T-cell (primary cell): Measurements from ENCODE around the gene GNAS. TPM values are rescaled to one million over a fixed set of nuclear protein-coding genes. Genes with fewer than 3 reads are reported as not detected.

Experiments
- ATAC-seq, 4 experiments: fragments of 200-7000 bp in 3 of 4; fragments of 150-1000 bp in 1 of 4; cut with Tn5 transposase; replicated peaks in 1 of 4; 1 replicate in 3 of 4; 2 replicates in 1 of 4; pipeline ENCODE4 v1.10.0; 2021; ENCODE audit warnings: moderate library complexity in 3 of 4, mild to moderate bottlenecking in 2 of 4, moderate number of reproducible peaks in 1 of 4
- CTCF ChIA-PET, 2 donors: fragments of 300-600 bp; sonication (Branson Sonifier 250); formaldehyde crosslinking; loops; one replicate each; lab custom pipeline; 2022; ENCODE audit warnings: antibody characterized with exemption in 2 of 2; lab: Charles Lee
- POLR2A ChIA-PET, 2 donors: fragments of 300-600 bp; sonication (Branson Sonifier 250); formaldehyde crosslinking; loops; one replicate each; lab custom pipeline; 2022; ENCODE audit warnings: antibody characterized with exemption in 2 of 2; lab: Charles Lee
- DNase-seq, 35 experiments: peaks; one replicate each; pipeline versions ENCODE4 v3.0.0 to v3.0.0-alpha.2; 2013 to 2023
- H3K27ac ChIP-seq: one replicate; pipeline ENCODE4 v1.5.1; 2013; ENCODE audit warnings: low read length
- H3K27me3 ChIP-seq, 2 experiments: replicated peaks in 1 of 2; 1 replicate in 1 of 2; 2 replicates in 1 of 2; pipeline versions ENCODE4 v1.6.1 to v1.7.0; 2013; ENCODE audit warnings: low read length in 1 of 2, mixed read lengths in 1 of 2; ENCODE audit not compliant: control insufficient read depth in 2 of 2, insufficient read depth in 2 of 2; ENCODE audit errors: extremely low read depth in 1 of 2
- H3K36me3 ChIP-seq, 2 donors: 1 replicate in 1 of 2; 2 replicates in 1 of 2; pipeline versions ENCODE4 v1.6.1 to v1.7.0; 2013; ENCODE audit warnings: low read length in 1 of 2; ENCODE audit not compliant: control insufficient read depth in 2 of 2, insufficient read depth in 1 of 2; ENCODE audit errors: extremely low read depth in 1 of 2
- H3K4me1 ChIP-seq, 2 experiments: 1 replicate in 1 of 2; 2 replicates in 1 of 2; pipeline versions ENCODE4 v1.6.1 to v1.7.0; 2013; ENCODE audit warnings: low read length in 2 of 2, mixed read lengths in 1 of 2; ENCODE audit not compliant: insufficient read depth in 2 of 2, control insufficient read depth in 1 of 2; ENCODE audit errors: extremely low read depth in 1 of 2
- H3K4me3 ChIP-seq, 2 donors: 1 replicate in 1 of 2; 2 replicates in 1 of 2; pipeline versions ENCODE4 v1.5.1 to v1.7.0; 2013; ENCODE audit warnings: mild to moderate bottlenecking in 2 of 2, low read length in 1 of 2, moderate library complexity in 1 of 2; ENCODE audit not compliant: control insufficient read depth in 1 of 2; ENCODE audit errors: extremely low read depth in 1 of 2
- H3K9me3 ChIP-seq: 2 replicates; pipeline ENCODE4 v1.7.0; 2013
- H3K27ac Mint-ChIP-seq, 2 donors: one replicate each; pipeline ENCODE4 v1.8.0; 2020 to 2021; ENCODE audit warnings: mild to moderate bottlenecking in 2 of 2, mixed read lengths in 2 of 2
- H3K27me3 Mint-ChIP-seq, 2 donors: one replicate each; pipeline ENCODE4 v1.8.0; 2021 to 2022; ENCODE audit warnings: mixed read lengths in 2 of 2
- H3K36me3 Mint-ChIP-seq: one replicate; pipeline ENCODE4 v1.8.0; 2021; ENCODE audit warnings: mixed read lengths
- H3K4me1 Mint-ChIP-seq, 3 donors: one replicate each; pipeline ENCODE4 v1.8.0; 2020 to 2022; ENCODE audit warnings: mixed read lengths in 3 of 3, mild to moderate bottlenecking in 1 of 3
- H3K4me3 Mint-ChIP-seq, 3 donors: one replicate each; pipeline ENCODE4 v1.8.0; 2020 to 2022; ENCODE audit warnings: mild to moderate bottlenecking in 3 of 3, mixed read lengths in 3 of 3, moderate library complexity in 3 of 3
- H3K9me3 Mint-ChIP-seq, 3 donors: one replicate each; pipeline ENCODE4 v1.8.0; 2020 to 2022; ENCODE audit warnings: mixed read lengths in 3 of 3
- WGBS: methylation state at CpG from one replicate; pipeline ENCODE4 v1.1.5; 2013; ENCODE audit warnings: missing lambda C conversion rate; ENCODE audit not compliant: insufficient coverage; 5-methylcytosine and 5-hydroxymethylcytosine counted together
- total RNA-seq, 35 experiments: library from RNA in 6 of 35; stranded (reverse) in 6 of 35; fragments of 120-200 nt in 1 of 35; gene quantifications; one replicate each; pipeline versions ENCODE4 v1.2.1 to v1.2.4 and lab custom pipeline; 2013 to 2026

GNAS gene
- total RNA-seq, 5 donors from 2014 or later (not counting 1 experiment from before 2014, with no cell fraction given) = 578 to 855 (median 640) TPM

- Histone ChIP-seq H3K36me3 (no peaks in the 10 kb centered on the region), H3K9me3 (no peaks in the 10 kb centered on the region), H3K27me3 (peaks cover 6 to 63% of the 10 kb centered on the region in 2 experiments), H3K4me1 (peaks cover 0 to 55% of the 10 kb centered on the region in 2 experiments), H3K4me3 (no peak overlapping the region), H3K27ac (no peak overlapping the region)
- Mint-ChIP-seq H3K9me3 (no peaks in the 10 kb centered on the region), H3K4me1 (peaks cover 16 to 36% (median 25%) of the 10 kb centered on the region in 3 donors), H3K27ac (no peak overlapping the region), H3K4me3 (peak overlapping the region; percentile 53 to 72 (median 66)), H3K36me3 (no peaks in the 10 kb centered on the region), H3K27me3 (peaks cover 34 to 65% of the 10 kb centered on the region in 2 donors)
- ATAC-seq (no peak), DNase-seq (no peak)
- CTCF ChIA-PET = interaction anchor here in 1 of 2 donors (0.6 kb wide), 1 partner anchor 368 kb away, joined by 3 read pairs; no protein-coding TSS in a partner anchor
- POLR2A ChIA-PET = no interaction called here
- whole genome bisulfite sequencing = 39% methylated on average over 61 of the region's 63 CpGs
Observed at GRCh38 chr20:58853976-58854637, 1.6 kb downstream of the GNAS start.

- H3K4me3 ChIP-seq = peak overlapping the region; percentile 26 to 30
- H3K27ac ChIP-seq = no peak overlapping the region
- peaks cover 0 to 55% of the 10 kb centered on the region in 2 experiments for H3K4me1 ChIP-seq
- DNase-seq = no peak
- Mint-ChIP-seq H3K36me3 (no peaks in the 10 kb centered on the region), H3K27me3 (peaks cover 35 to 60% of the 10 kb centered on the region in 2 donors), H3K9me3 (no peaks in the 10 kb centered on the region), H3K4me3 (peak overlapping the region; percentile 45 to 72 (median 46)), H3K4me1 (peaks cover 16 to 30% (median 23%) of the 10 kb centered on the region in 3 donors), H3K27ac (no peak overlapping the region)
- CTCF ChIA-PET = no interaction called here
- peaks cover 8 to 70% of the 10 kb centered on the region in 2 experiments for H3K27me3 ChIP-seq
- WGBS = 44% methylated on average over 68 of the region's 75 CpGs
- POLR2A ChIA-PET = interaction anchor here in 1 of 2 donors (0.6 kb wide), 1 partner anchor 519 kb away, joined by 3 read pairs; no protein-coding TSS in a partner anchor
- no peaks in the 10 kb centered on the region for H3K9me3 ChIP-seq
- ATAC-seq = no peak
- no peaks in the 10 kb centered on the region for H3K36me3 ChIP-seq
Observed at GRCh38 chr20:58854638-58855471, 2.3 kb downstream of the GNAS start.

GRCh38 chr20:58855506-58856389 lies 3.2 kb downstream of the GNAS start:
- WGBS = 51% methylated on average over 44 of the region's 57 CpGs
- CTCF ChIA-PET = interaction anchor here (0.6 kb wide), 2 partner anchors 11 to 21 kb away, joined by 3 read pairs; no protein-coding TSS in a partner anchor
- ATAC-seq (no peak), DNase-seq (no peak)
- H3K9me3 Mint-ChIP-seq = no peaks in the 10 kb centered on the region
- H3K4me3 Mint-ChIP-seq = peak overlapping the region; percentile 5 to 72 (median 44)
- H3K27me3 Mint-ChIP-seq = peaks cover 40 to 59% of the 10 kb centered on the region in 2 donors
- Histone ChIP-seq H3K27ac (no peak overlapping the region), H3K9me3 (no peaks in the 10 kb centered on the region), H3K4me3 (no peak overlapping the region), H3K4me1 (peaks cover 0 to 48% of the 10 kb centered on the region in 2 experiments), H3K36me3 (no peaks in the 10 kb centered on the region), H3K27me3 (peaks cover 8 to 66% of the 10 kb centered on the region in 2 experiments)
- POLR2A ChIA-PET = no interaction called here
- no peak overlapping the region for H3K27ac Mint-ChIP-seq
- peaks cover 14 to 25% (median 22%) of the 10 kb centered on the region in 3 donors for H3K4me1 Mint-ChIP-seq
- H3K36me3 Mint-ChIP-seq = no peaks in the 10 kb centered on the region

- CTCF ChIA-PET = interaction anchor here (0.5 to 1.0 kb wide), 3 partner anchors 12 to 777 kb away, joined by 3 to 4 read pairs (median 4); no protein-coding TSS in a partner anchor
- Histone ChIP-seq H3K4me3 (no peak overlapping the region), H3K4me1 (no peaks in the 10 kb centered on the region), H3K27me3 (peaks cover 4 to 11% of the 10 kb centered on the region in 2 experiments), H3K36me3 (no peaks in the 10 kb centered on the region), H3K27ac (no peak overlapping the region), H3K9me3 (no peaks in the 10 kb centered on the region)
- Mint-ChIP-seq H3K27me3 (peaks cover 18 to 25% of the 10 kb centered on the region in 2 donors), H3K4me3 (no peak overlapping the region), H3K9me3 (no peaks in the 10 kb centered on the region), H3K4me1 (no peaks in the 10 kb centered on the region), H3K36me3 (no peaks in the 10 kb centered on the region), H3K27ac (no peak overlapping the region)
- POLR2A ChIA-PET = no interaction called here
- ATAC-seq = no peak
- DNase-seq = no peak
- WGBS = 37% methylated on average over 2 of the region's 7 CpGs
Observed at GRCh38 chr20:58863044-58863790, 10.7 kb downstream of the GNAS start.

- DNase-seq (peak in 1 of 35 experiments; percentile 50), ATAC-seq (peak in 1 of 4 experiments; percentile 58)
- H3K9me3 ChIP-seq = no peaks in the 10 kb centered on the region
- ChIA-PET POLR2A (interaction anchor here in 1 of 2 donors (0.7 kb wide), 1 partner anchor 535 kb away, joined by 4 read pairs; no protein-coding TSS in a partner anchor), CTCF (interaction anchor here (0.6 to 0.9 kb wide), 4 partner anchors 13 to 653 kb away, joined by 3 to 4 read pairs (median 4); no protein-coding TSS in a partner anchor)
- H3K27ac Mint-ChIP-seq = no peak overlapping the region
- H3K9me3 Mint-ChIP-seq = no peaks in the 10 kb centered on the region
- H3K4me3 Mint-ChIP-seq = no peak overlapping the region
- whole genome bisulfite sequencing = no CpG with 5 or more reads among the region's 2 CpGs
- H3K4me1 Mint-ChIP-seq = no peaks in the 10 kb centered on the region
- no peak overlapping the region for H3K4me3 ChIP-seq
- peaks cover 0 to 12% of the 10 kb centered on the region in 2 experiments for H3K27me3 ChIP-seq
- H3K27me3 Mint-ChIP-seq = peaks cover 18 to 21% of the 10 kb centered on the region in 2 donors
- no peak overlapping the region for H3K27ac ChIP-seq
- no peaks in the 10 kb centered on the region for H3K36me3 ChIP-seq
- H3K36me3 Mint-ChIP-seq = no peaks in the 10 kb centered on the region
- H3K4me1 ChIP-seq = no peaks in the 10 kb centered on the region
Observed at GRCh38 chr20:58864346-58864745, 11.8 kb downstream of the GNAS start.
